Ovary (tissue), 9 donors: ENCODE results near the gene MOGAT2. TPM values are rescaled to one million over a fixed set of nuclear protein-coding genes. Genes with fewer than 3 reads are reported as not detected.

Source experiments
- DNase-seq, 5 donors: peaks; one replicate each; pipeline ENCODE4 v3.0.0-alpha.2; 2019 to 2020
- H3K27ac ChIP-seq, 2 donors: fragments of 200-600 bp; one replicate each; pipeline versions ENCODE4 v1.5.1 to v1.8.0; 2019 to 2022
- H3K27me3 ChIP-seq: fragments of 200-600 bp; one replicate; pipeline ENCODE4 v1.8.0; 2022
- H3K36me3 ChIP-seq: fragments of 200-600 bp; sonication (generic); one replicate; pipeline ENCODE4 v1.5.1; 2019
- H3K4me1 ChIP-seq: one replicate; pipeline ENCODE4 v1.8.1; 2013; ENCODE audit warnings: mild to moderate bottlenecking, moderate library complexity; ENCODE audit not compliant: insufficient read depth
- H3K4me3 ChIP-seq: fragments of 200-600 bp; sonication (generic); one replicate; pipeline ENCODE4 v1.5.1; 2017
- H3K9me3 ChIP-seq, 2 donors: fragments of 200-600 bp in 1 of 2; sonication (generic) in 1 of 2; one replicate each; pipeline versions ENCODE4 v1.5.1 to v1.8.1; 2013 to 2019; ENCODE audit warnings: mild to moderate bottlenecking in 1 of 2, moderate library complexity in 1 of 2
- CTCF ChIP-seq, 3 donors: fragments of 450-650 bp in 2 of 3; fragments of 200-600 bp in 1 of 3; IDR thresholded peaks; one replicate each; pipeline versions ENCODE4 v1.5.1 to v1.8.0; 2016 to 2022; ENCODE audit warnings: antibody characterized with exemption in 3 of 3, mild to moderate bottlenecking in 1 of 3
- EP300 ChIP-seq: sonication (generic); formaldehyde crosslinking; IDR thresholded peaks from one replicate; pipeline ENCODE4 v1.6.1; 2017; ENCODE audit warnings: antibody characterized with exemption
- POLR2A ChIP-seq: fragments of 450-650 bp; IDR thresholded peaks from one replicate; pipeline ENCODE4 v1.6.1; 2017; ENCODE audit warnings: antibody characterized with exemption, mild to moderate bottlenecking, moderate library complexity
- WGBS, 3 donors: extraction: QIAGEN DNeasy Blood & Tissue Kit in 1 of 3; methylation state at CpG; one replicate each; pipeline versions ENCODE4 v1.1.5 to v1.1.7; 2013 to 2017; 5-methylcytosine and 5-hydroxymethylcytosine counted together
- intact Hi-C, 4 donors: fragments of 100-400 bp; cut with DNase I; formaldehyde crosslinking; loops; one replicate each; pipeline versions ENCODE4 v1.11.0 to v1.15.1; 2022 to 2023
- polyA plus RNA-seq, 2 donors: library from polyadenylated mRNA; stranded (reverse); fragments of 200-250 nt in 1 of 2; fragments of 350-450 nt in 1 of 2; fragmentation: Illumina TruSeq in 1 of 2; extraction: RNeasy Lipid Tissue Mini Kit (QIAGEN cat#74804) in 1 of 2; gene quantifications; one replicate each; pipeline ENCODE4 v1.2.3, GENCODE V29; 2013 to 2014
- total RNA-seq, 7 donors: library from RNA; depleted of rRNA in 2 of 7; stranded (reverse); fragments of >200 nt in 2 of 7; fragmentation: NEBNext Ultra II Directional in 3 of 7; extraction: Animal tissue kit (Norgen Biotek cat#: 25700) in 3 of 7; gene quantifications; one replicate each; pipeline versions ENCODE4 v1.1.0 to v1.2.4, GENCODE V29; 2016 to 2023
- donor health status: DM: no; HTN: no; CAD: no; lungs with moderate emphysema.
- donor health status: DM: no; HTN: no; CAD: no.
- donor health status: Bipolar disorder and iron deficiency.
- donor health status: DM: yes; HTN: yes; CAD: no.
- donor health status: DM: no; HTN: no; CAD: no.
- donor health status: DM: yes; HTN: yes; CAD: no.

The MOGAT2 gene
- total and polyA plus RNA-seq, 9 donors = 0.72 to 1.1 TPM; not detected in 7

GRCh38 chr11:75757651-75758050, 40.0 kb downstream of the MOGAT2 start:
- H3K27me3 ChIP-seq = no peaks in the 10 kb centered on the region
- TF ChIP-seq EP300 (no peak), CTCF (IDR thresholded peaks at IDR 0.05) (no peak), POLR2A (no peak)
- 56 to 60% (median 57%) methylated on average over 2 of the region's 2 CpGs for WGBS, 3 donors
- no peaks in the 10 kb centered on the region for H3K36me3 ChIP-seq
- H3K4me1 ChIP-seq = no peaks in the 10 kb centered on the region
- H3K4me3 ChIP-seq = no peak overlapping the region
- no peaks in the 10 kb centered on the region for H3K9me3 ChIP-seq
- no peak for DNase-seq
- no peak overlapping the region for H3K27ac ChIP-seq
- intact Hi-C loops = no loop called here

- Histone ChIP-seq H3K4me1 (no peaks in the 10 kb centered on the region), H3K4me3 (no peak overlapping the region), H3K27me3 (no peaks in the 10 kb centered on the region), H3K9me3 (no peaks in the 10 kb centered on the region), H3K27ac (no peak overlapping the region), H3K36me3 (no peaks in the 10 kb centered on the region)
- no peak for DNase-seq
- intact Hi-C loops = no loop called here
- 72 to 76% (median 74%) methylated on average over 4 of the region's 4 CpGs for WGBS, 3 donors
- no peak for TF ChIP-seq POLR2A
- no peak for TF ChIP-seq CTCF (IDR thresholded peaks at IDR 0.05)
- no peak for TF ChIP-seq EP300
Observed at GRCh38 chr11:75759832-75760231, 42.2 kb downstream of the MOGAT2 start.

- Histone ChIP-seq H3K9me3 (no peaks in the 10 kb centered on the region), H3K27me3 (no peaks in the 10 kb centered on the region), H3K27ac (no peak overlapping the region), H3K36me3 (no peaks in the 10 kb centered on the region), H3K4me1 (no peaks in the 10 kb centered on the region), H3K4me3 (no peak overlapping the region)
- no peak for TF ChIP-seq CTCF (IDR thresholded peaks at IDR 0.05)
- no peak for TF ChIP-seq EP300
- no peak for TF ChIP-seq POLR2A
- intact Hi-C loops = no loop called here
- DNase-seq = no peak
Observed at GRCh38 chr11:75760243-75760642, 42.6 kb downstream of the MOGAT2 start.

- Histone ChIP-seq H3K9me3 (no peaks in the 10 kb centered on the region), H3K4me3 (no peak overlapping the region), H3K27me3 (no peaks in the 10 kb centered on the region), H3K36me3 (no peaks in the 10 kb centered on the region), H3K27ac (no peak overlapping the region), H3K4me1 (no peaks in the 10 kb centered on the region)
- DNase-seq = no peak
- 83 to 90% (median 88%) methylated on average over 3 of the region's 3 CpGs for WGBS, 3 donors
- no peak for TF ChIP-seq POLR2A
- TF ChIP-seq CTCF (IDR thresholded peaks at IDR 0.05) = no peak
- no peak for TF ChIP-seq EP300
- intact Hi-C loops = no loop called here
Observed at GRCh38 chr11:75760710-75761493, 43.3 kb downstream of the MOGAT2 start.
